Ectodermal cell (in vitro differentiated cells): ENCODE results near the gene RAB3GAP2. TPM values are rescaled to one million over a fixed set of nuclear protein-coding genes. Genes with fewer than 3 reads are reported as not detected.
"Not testable (repeated sequence)": the region's sequence is repeated elsewhere in the genome, so short reads cannot be mapped to it uniquely, and the experiment has no call there.

Experiments used
- H3K27ac ChIP-seq: 2 replicates; pipeline ENCODE4 v1.7.0; 2013; ENCODE audit warnings: mild to moderate bottlenecking, low read depth, low read length; ENCODE audit not compliant: insufficient read depth, poor library complexity, severe bottlenecking
- H3K27me3 ChIP-seq: 2 replicates; pipeline ENCODE4 v1.7.0; 2013; ENCODE audit warnings: mild to moderate bottlenecking, low read length; ENCODE audit not compliant: insufficient read depth, control insufficient read depth, poor library complexity, severe bottlenecking
- H3K36me3 ChIP-seq: one replicate; pipeline ENCODE4 v1.7.0; 2013; ENCODE audit warnings: low read length; ENCODE audit not compliant: control insufficient read depth, insufficient read depth
- H3K4me1 ChIP-seq: one replicate; pipeline ENCODE4 v1.7.0; 2013; ENCODE audit warnings: low read length; ENCODE audit not compliant: control insufficient read depth, insufficient read depth
- H3K4me3 ChIP-seq: 2 replicates; pipeline ENCODE4 v1.7.0; 2013; ENCODE audit warnings: low read depth, low read length, control low read depth; ENCODE audit not compliant: insufficient read depth
- H3K9me3 ChIP-seq: 2 replicates; pipeline ENCODE4 v1.7.0; 2013; ENCODE audit warnings: mild to moderate bottlenecking, low read length, moderate library complexity; ENCODE audit not compliant: control insufficient read depth
- WGBS, 2 experiments: methylation state at CpG; one replicate each; pipeline ENCODE4 v1.1.7; 2013; ENCODE audit warnings: missing lambda C conversion rate in 2 of 2; 5-methylcytosine and 5-hydroxymethylcytosine counted together
- polyA plus RNA-seq, 4 experiments: library from polyadenylated mRNA; stranded (reverse); fragments of 50-300 nt; gene quantifications; one replicate each; pipeline ENCODE4 v1.2.3, GENCODE V29; 2013

The RAB3GAP2 gene
- 31.1 TPM for polyA plus RNA-seq (2013, experiment 1 of 4)
- polyA plus RNA-seq (2013, experiment 2 of 4), result 33.9 TPM
- polyA plus RNA-seq (2013, experiment 3 of 4), result 23.5 TPM
- polyA plus RNA-seq (2013, experiment 4 of 4), result 25.5 TPM

GRCh38 chr1:220272047-220272840 is at the start of gene RAB3GAP2:
Gene RAB3GAP2, minus strand, starts transcription at chr1:220272453. Its CDS starts 116 bp downstream, at chr1:220272337.
- peak within 1 kb of the TSS; percentile 52 for H3K4me3 ChIP-seq
- H3K27ac ChIP-seq, result peak within 1 kb of the TSS; percentile 41
- no peaks in the 10 kb centered on the region for H3K36me3 ChIP-seq
- no peaks in the 10 kb centered on the region for H3K9me3 ChIP-seq
- peaks cover 14% of the 10 kb centered on the region for H3K4me1 ChIP-seq
- 5% methylated on average over 49 of the region's 49 CpGs for WGBS, 2 experiments
- H3K27me3 ChIP-seq, result no peaks in the 10 kb centered on the region

- H3K9me3 ChIP-seq, result no peaks in the 10 kb centered on the region
- no peak overlapping the region for H3K27ac ChIP-seq
- no peaks in the 10 kb centered on the region for H3K36me3 ChIP-seq
- WGBS, 2 experiments, result 93 to 94% methylated on average over 6 of the region's 6 CpGs
- H3K4me3 ChIP-seq, result no peak overlapping the region
- no peaks in the 10 kb centered on the region for H3K27me3 ChIP-seq
- no peaks in the 10 kb centered on the region for H3K4me1 ChIP-seq
These were observed 49.5 kb upstream of the RAB3GAP2 start for GRCh38 chr1:220321758-220322157.

- Histone ChIP-seq H3K4me3 (no peak overlapping the region), H3K9me3 (no peaks in the 10 kb centered on the region), H3K27me3 (no peaks in the 10 kb centered on the region), H3K4me1 (no peaks in the 10 kb centered on the region), H3K36me3 (no peaks in the 10 kb centered on the region), H3K27ac (no peak overlapping the region)
- 93 to 95% methylated on average over 2 of the region's 2 CpGs for WGBS, 2 experiments
These were observed 48.5 kb upstream of the RAB3GAP2 start for GRCh38 chr1:220320709-220321108.

- H3K4me3 ChIP-seq, result no peak overlapping the region
- H3K27ac ChIP-seq, result no peak overlapping the region
- no peaks in the 10 kb centered on the region for H3K4me1 ChIP-seq
- WGBS, 2 experiments, result 89 to 94% methylated on average over 1 of the region's 1 CpG
- H3K9me3 ChIP-seq, result no peaks in the 10 kb centered on the region
- no peaks in the 10 kb centered on the region for H3K27me3 ChIP-seq
- no peaks in the 10 kb centered on the region for H3K36me3 ChIP-seq
These were observed 46.4 kb upstream of the RAB3GAP2 start for GRCh38 chr1:220318673-220319072.

GRCh38 chr1:220317161-220317560 is 44.9 kb upstream of the RAB3GAP2 start:
- WGBS, 2 experiments, result 91 to 92% methylated on average over 4 of the region's 4 CpGs
- H3K27ac ChIP-seq, result no peak overlapping the region
- H3K27me3 ChIP-seq, result no peaks in the 10 kb centered on the region

GRCh38 chr1:220316305-220316704 is 44.1 kb upstream of the RAB3GAP2 start:
- H3K27me3 ChIP-seq, result no peaks in the 10 kb centered on the region
- no peaks in the 10 kb centered on the region for H3K4me1 ChIP-seq
- H3K36me3 ChIP-seq, result no peaks in the 10 kb centered on the region
- H3K4me3 ChIP-seq, result no peak overlapping the region
- no peaks in the 10 kb centered on the region for H3K9me3 ChIP-seq
- no peak overlapping the region for H3K27ac ChIP-seq
- WGBS, 2 experiments, result 94 to 98% methylated on average over 3 of the region's 3 CpGs

More at GRCh38 chr1:220317161-220317560, 44.9 kb upstream of the RAB3GAP2 start:
- H3K4me1 ChIP-seq, result no peaks in the 10 kb centered on the region
- H3K9me3 ChIP-seq, result no peaks in the 10 kb centered on the region
- H3K36me3 ChIP-seq, result no peaks in the 10 kb centered on the region
- no peak overlapping the region for H3K4me3 ChIP-seq

GRCh38 chr1:220315070-220315839 is 43.0 kb upstream of the RAB3GAP2 start:
- H3K27ac ChIP-seq, result no peak overlapping the region
- no peaks in the 10 kb centered on the region for H3K36me3 ChIP-seq
- WGBS, 2 experiments, result 89 to 92% methylated on average over 4 of the region's 4 CpGs
- no peaks in the 10 kb centered on the region for H3K9me3 ChIP-seq
- no peaks in the 10 kb centered on the region for H3K27me3 ChIP-seq
- H3K4me1 ChIP-seq, result no peaks in the 10 kb centered on the region
- H3K4me3 ChIP-seq, result no peak overlapping the region

- no peaks in the 10 kb centered on the region for H3K27me3 ChIP-seq
- H3K4me1 ChIP-seq, result no peaks in the 10 kb centered on the region
- no peaks in the 10 kb centered on the region for H3K36me3 ChIP-seq
- no peaks in the 10 kb centered on the region for H3K9me3 ChIP-seq
- no peak overlapping the region for H3K27ac ChIP-seq
- WGBS, 2 experiments, result 46 to 62% methylated on average over 1 of the region's 1 CpG
- H3K4me3 ChIP-seq, result no peak overlapping the region
These were observed 41.3 kb upstream of the RAB3GAP2 start for GRCh38 chr1:220313576-220313975.

GRCh38 chr1:220310147-220310546 is 37.9 kb upstream of the RAB3GAP2 start:
- WGBS, 2 experiments, result 82 to 96% methylated on average over 4 of the region's 4 CpGs
- not testable (repeated sequence) for H3K9me3 ChIP-seq, H3K36me3 ChIP-seq, H3K4me3 ChIP-seq, H3K27ac ChIP-seq, H3K4me1 ChIP-seq, H3K27me3 ChIP-seq

GRCh38 chr1:220307607-220308006 is 35.4 kb upstream of the RAB3GAP2 start:
- Histone ChIP-seq H3K4me1 (no peaks in the 10 kb centered on the region), H3K9me3 (no peaks in the 10 kb centered on the region), H3K27ac (no peak overlapping the region), H3K4me3 (no peak overlapping the region), H3K27me3 (no peaks in the 10 kb centered on the region), H3K36me3 (no peaks in the 10 kb centered on the region)
- 90 to 97% methylated on average over 2 to 3 of the region's 3 CpGs for WGBS, 2 experiments
